H9 (cell line): ENCODE data around the gene H6PD. TPM values are rescaled to one million over a fixed set of nuclear protein-coding genes. Genes with fewer than 3 reads are reported as not detected.

Source experiments
- DNase-seq: peaks from one replicate; pipeline ENCODE4 v3.0.0-alpha.2; 2017
- H2AFZ ChIP-seq: one replicate; pipeline ENCODE4 v1.6.1; 2013; ENCODE audit warnings: mild to moderate bottlenecking, low read length, control low read depth, moderate library complexity
- H2AK5ac ChIP-seq: 2 replicates; pipeline ENCODE4 v1.6.1; 2013; ENCODE audit warnings: low read length, control low read depth, mixed read lengths; ENCODE audit not compliant: insufficient read length
- H2BK120ac ChIP-seq: one replicate; pipeline ENCODE4 v1.6.1; 2013; ENCODE audit warnings: low read depth, mild to moderate bottlenecking, low read length, control low read depth, inconsistent platforms; ENCODE audit not compliant: poor library complexity, severe bottlenecking
- H2BK12ac ChIP-seq: 2 replicates; pipeline ENCODE4 v1.6.1; 2013; ENCODE audit warnings: low read length, control low read depth, mixed read lengths, low read depth; ENCODE audit not compliant: insufficient read length
- H2BK15ac ChIP-seq: 2 replicates; pipeline ENCODE4 v1.6.1; 2013; ENCODE audit warnings: low read depth, low read length, control low read depth
- H2BK20ac ChIP-seq: one replicate; pipeline ENCODE4 v1.6.1; 2013; ENCODE audit warnings: low read depth, mild to moderate bottlenecking, low read length, control low read depth, inconsistent platforms; ENCODE audit not compliant: poor library complexity, severe bottlenecking
- H2BK5ac ChIP-seq: 2 replicates; pipeline ENCODE4 v1.6.1; 2013; ENCODE audit warnings: low read length, control low read depth, mixed read lengths; ENCODE audit not compliant: insufficient read length
- H3K14ac ChIP-seq: 2 replicates; pipeline ENCODE4 v1.6.1; 2013; ENCODE audit warnings: low read length, control low read depth; ENCODE audit not compliant: insufficient read depth
- H3K18ac ChIP-seq: 2 replicates; pipeline ENCODE4 v1.6.1; 2013; ENCODE audit warnings: low read depth, mild to moderate bottlenecking, mixed read lengths, low read length, control low read depth; ENCODE audit not compliant: insufficient read length
- H3K23ac ChIP-seq: 2 replicates; pipeline ENCODE4 v1.6.1; 2013; ENCODE audit warnings: low read length, control low read depth, mixed read lengths, low read depth; ENCODE audit not compliant: insufficient read length
- H3K23me2 ChIP-seq: 2 replicates; pipeline ENCODE4 v1.6.1; 2013; ENCODE audit warnings: low read depth, mild to moderate bottlenecking, mixed read lengths, low read length, control low read depth; ENCODE audit not compliant: insufficient read length, poor library complexity, severe bottlenecking
- H3K27ac ChIP-seq: 2 replicates; pipeline ENCODE4 v1.5.1; 2013; ENCODE audit warnings: low read length, control low read depth, mixed read lengths, low read depth; ENCODE audit not compliant: insufficient read length
- H3K27me3 ChIP-seq: 2 replicates; pipeline ENCODE4 v1.6.1; 2013; ENCODE audit warnings: low read length, control low read depth, inconsistent platforms; ENCODE audit not compliant: insufficient read depth
- H3K4ac ChIP-seq: 2 replicates; pipeline ENCODE4 v1.6.1; 2013; ENCODE audit warnings: low read depth, mild to moderate bottlenecking, control low read depth, inconsistent platforms, low read length, moderate library complexity
- H3K4me1 ChIP-seq: 2 replicates; pipeline ENCODE4 v1.6.1; 2013; ENCODE audit warnings: low read length, control low read depth, inconsistent platforms; ENCODE audit not compliant: insufficient read depth
- H3K4me2 ChIP-seq: 2 replicates; pipeline ENCODE4 v1.6.1; 2013; ENCODE audit warnings: low read length, control low read depth, mixed read lengths; ENCODE audit not compliant: insufficient read length, insufficient read depth
- H3K56ac ChIP-seq: 2 replicates; pipeline ENCODE4 v1.6.1; 2013; ENCODE audit warnings: low read depth, mild to moderate bottlenecking, mixed read lengths, low read length, control low read depth; ENCODE audit not compliant: insufficient read length
- H3K79me1 ChIP-seq: 2 replicates; pipeline ENCODE4 v1.6.1; 2013; ENCODE audit warnings: low read depth, mild to moderate bottlenecking, moderate library complexity, low read length, control low read depth, inconsistent platforms; ENCODE audit not compliant: insufficient read depth, poor library complexity, severe bottlenecking
- H3K79me2 ChIP-seq: 2 replicates; pipeline ENCODE4 v1.6.1; 2013; ENCODE audit warnings: low read length, control low read depth, inconsistent platforms; ENCODE audit not compliant: insufficient read depth
- H3K9ac ChIP-seq: 2 replicates; pipeline ENCODE4 v1.6.1; 2013; ENCODE audit warnings: low read length, control low read depth, mixed read lengths; ENCODE audit not compliant: insufficient read length; ENCODE audit errors: extremely low read depth
- H3K9me3 ChIP-seq: one replicate; pipeline ENCODE4 v1.6.1; 2013; ENCODE audit warnings: low read depth, low read length, inconsistent platforms; ENCODE audit not compliant: control insufficient read depth
- H3T11ph ChIP-seq: one replicate; pipeline ENCODE4 v1.6.1; 2013; ENCODE audit warnings: mild to moderate bottlenecking, low read length, control low read depth, inconsistent platforms
- H4K20me1 ChIP-seq: one replicate; pipeline ENCODE4 v1.6.1; 2013; ENCODE audit not compliant: control insufficient read depth, insufficient read length, insufficient read depth
- H4K5ac ChIP-seq: 2 replicates; pipeline ENCODE4 v1.6.1; 2013; ENCODE audit warnings: low read depth, mild to moderate bottlenecking, mixed read lengths, low read length, control low read depth; ENCODE audit not compliant: insufficient read length
- H4K8ac ChIP-seq: replicated peaks from 2 replicates; pipeline ENCODE4 v1.6.1; 2013; ENCODE audit warnings: low read length, control low read depth, mixed read lengths, low read depth; ENCODE audit not compliant: insufficient read length
- H4K91ac ChIP-seq: 2 replicates; pipeline ENCODE4 v1.6.1; 2013; ENCODE audit warnings: low read depth, mild to moderate bottlenecking, moderate library complexity, mixed read lengths, low read length, control low read depth; ENCODE audit not compliant: insufficient read length
- H3K27ac Mint-ChIP-seq, 3 experiments: 2 replicates in 2 of 3; 3 replicates in 1 of 3; pipeline ENCODE4 v1.8.0; 2020 to 2021; ENCODE audit warnings: mixed read lengths in 3 of 3, mild to moderate bottlenecking in 1 of 3, moderate library complexity in 1 of 3
- H3K27me3 Mint-ChIP-seq: 2 replicates; pipeline ENCODE4 v1.8.0; 2021; ENCODE audit warnings: low read depth, mild to moderate bottlenecking, moderate library complexity, mixed read lengths
- H3K36me3 Mint-ChIP-seq, 3 experiments: 2 replicates in 2 of 3; 3 replicates in 1 of 3; pipeline ENCODE4 v1.8.0; 2020 to 2021; ENCODE audit warnings: low read depth in 3 of 3, mixed read lengths in 3 of 3; ENCODE audit not compliant: insufficient read depth in 1 of 3
- H3K4me1 Mint-ChIP-seq, 2 experiments: 2 replicates each; pipeline ENCODE4 v1.8.0; 2020; ENCODE audit warnings: mixed read lengths in 2 of 2
- H3K4me3 Mint-ChIP-seq, 2 experiments: 2 replicates in 1 of 2; 3 replicates in 1 of 2; pipeline ENCODE4 v1.8.0; 2020 to 2021; ENCODE audit warnings: mild to moderate bottlenecking in 2 of 2, mixed read lengths in 2 of 2, moderate library complexity in 1 of 2
- H3K9me3 Mint-ChIP-seq, 2 experiments: 2 replicates in 1 of 2; 3 replicates in 1 of 2; pipeline ENCODE4 v1.8.0; 2020; ENCODE audit warnings: mild to moderate bottlenecking in 2 of 2, mixed read lengths in 2 of 2, moderate library complexity in 1 of 2
- CTCF ChIP-seq: fragments of 200-600 bp; sonication (generic); conservative IDR thresholded peaks from 3 replicates; pipeline ENCODE4 v1.8.0; 2021; ENCODE audit warnings: antibody characterized with exemption, mild to moderate bottlenecking
- WGBS: extraction: QIAGEN DNeasy Blood & Tissue Kit; methylation state at CpG from one replicate; pipeline ENCODE4 v1.1.7; 2013; ENCODE audit warnings: missing lambda C conversion rate, low lambda C conversion rate, mixed read lengths; ENCODE audit not compliant: insufficient read length; ENCODE audit errors: extremely low coverage; 5-methylcytosine and 5-hydroxymethylcytosine counted together
- total RNA-seq: library from RNA; stranded (reverse); gene quantifications from 2 replicates; pipeline ENCODE4 v1.2.1, GENCODE V29; 2021

H6PD gene
- total RNA-seq, 1 experiment from 2014 or later: 7.9 TPM

- Histone ChIP-seq H3K14ac (no peak overlapping the region), H2AK5ac (no peak overlapping the region), H2BK15ac (no peak overlapping the region), H3K79me1 (no peaks in the 10 kb centered on the region), H3T11ph (no peak overlapping the region), H3K9me3 (no peaks in the 10 kb centered on the region), H2BK120ac (no peak overlapping the region), H3K27me3 (no peaks in the 10 kb centered on the region), H4K5ac (no peak overlapping the region), H3K23ac (no peak overlapping the region), H2BK5ac (no peak overlapping the region), H4K91ac (no peak overlapping the region), H3K23me2 (no peaks in the 10 kb centered on the region), H3K4me2 (no peak overlapping the region), H2AFZ (no peak overlapping the region), H3K4me1 (no peaks in the 10 kb centered on the region; the same call in 1 of the 2 replicates), H3K4ac (no peak overlapping the region), H2BK20ac (no peak overlapping the region), H3K18ac (no peak overlapping the region), H3K9ac (no peak overlapping the region), H4K8ac (no peak overlapping the region), H3K56ac (no peak overlapping the region), H3K27ac (no peak overlapping the region), H3K79me2 (no peaks in the 10 kb centered on the region), H2BK12ac (no peak overlapping the region), H4K20me1 (no peaks in the 10 kb centered on the region)
- H3K36me3 Mint-ChIP-seq: no peaks in the 10 kb centered on the region; a peak in 1 of 7 replicates
- no CpG with 5 or more reads among the region's 5 CpGs for WGBS
- TF ChIP-seq CTCF: no peak
- no peak overlapping the region for H3K4me3 Mint-ChIP-seq
- no peaks in the 10 kb centered on the region; a peak in 1 of 5 replicates for H3K9me3 Mint-ChIP-seq
- H3K4me1 Mint-ChIP-seq: peaks cover 27 to 38% of the 10 kb centered on the region in 2 experiments
- no peak overlapping the region for H3K27ac Mint-ChIP-seq
- H3K27me3 Mint-ChIP-seq: peaks cover 16% of the 10 kb centered on the region
- DNase-seq: no peak
Observed at GRCh38 chr1:9278116-9278515, 43.5 kb downstream of the H6PD start.
